Esophagus muscularis mucosa (tissue), 3 donors: ENCODE data around the gene DPH3.

Experiments
- EP300 ChIP-seq: sonication (generic); formaldehyde crosslinking; IDR thresholded peaks from one replicate; pipeline ENCODE4 v1.6.1; 2017; ENCODE audit warnings: antibody characterized with exemption
- POLR2AphosphoS5 ChIP-seq, 2 donors: sonication (generic); formaldehyde crosslinking; IDR thresholded peaks; one replicate each; pipeline ENCODE4 v1.6.1; 2017; ENCODE audit warnings: antibody characterized with exemption in 2 of 2

GRCh38 chr3:16211176-16211904 is 53.4 kb downstream of the DPH3 start:
- TF ChIP-seq EP300, result no peak
- no peak for TF ChIP-seq POLR2AphosphoS5 (IDR thresholded peaks at IDR 0.05)
